HK-2 (cell line): ENCODE results near the gene ARHGAP11B.
"Not testable (repeated sequence)": the region's sequence is repeated elsewhere in the genome, so short reads cannot be mapped to it uniquely, and the experiment has no call there.

Experiments used
- DNase-seq: peaks from one replicate; pipeline ENCODE4 v3.0.0-alpha.2; 2018; ENCODE audit not compliant: unreplicated experiment

Gene ARHGAP11B

GRCh38 chr15:30625436-30626193 is at the start of gene ARHGAP11B:
ARHGAP11B (plus strand) TSS chr15:30626128.
- peak; percentile 89 for DNase-seq

GRCh38 chr15:30579394-30579970 is 46.4 kb upstream of the ARHGAP11B start:
- not testable (repeated sequence) for DNase-seq

- not testable (repeated sequence) for DNase-seq
Observed at GRCh38 chr15:30580716-30581115, 45.2 kb upstream of the ARHGAP11B start.

GRCh38 chr15:30598953-30599352 is 27.0 kb upstream of the ARHGAP11B start:
- not testable (repeated sequence) for DNase-seq

- not testable (repeated sequence) for DNase-seq
Observed at GRCh38 chr15:30603796-30604195, 22.1 kb upstream of the ARHGAP11B start, which contains the start of gene GOLGA8H. GOLGA8H (plus strand) TSS chr15:30604028; CDS start chr15:30604126, 98 bp downstream.

GRCh38 chr15:30612271-30612670 is 13.7 kb upstream of the ARHGAP11B start:
- DNase-seq, result not testable (repeated sequence)

- not testable (repeated sequence) for DNase-seq
Observed at GRCh38 chr15:30621342-30621741, 4.6 kb upstream of the ARHGAP11B start.

- peak; percentile 7 for DNase-seq
Observed at GRCh38 chr15:30626194-30626565, 252 bp downstream of the ARHGAP11B start.

- peak; percentile 7 for DNase-seq
Observed at GRCh38 chr15:30626632-30627031, 704 bp downstream of the ARHGAP11B start.

- DNase-seq, result no peak
Observed at GRCh38 chr15:30650012-30650929, 24.3 kb downstream of the ARHGAP11B start.

GRCh38 chr15:30661154-30661553 is 35.2 kb downstream of the ARHGAP11B start:
- DNase-seq, result not testable (repeated sequence)

GRCh38 chr15:30669621-30670020 is 43.7 kb downstream of the ARHGAP11B start:
- DNase-seq, result not testable (repeated sequence)

GRCh38 chr15:30670056-30670455 is 44.1 kb downstream of the ARHGAP11B start:
- no peak for DNase-seq

- no peak for DNase-seq
Observed at GRCh38 chr15:30671309-30671708, 45.4 kb downstream of the ARHGAP11B start.

- DNase-seq, result no peak
Observed at GRCh38 chr15:30675126-30675525, 49.2 kb downstream of the ARHGAP11B start.

GRCh38 chr15:30675891-30676290 is 50.0 kb downstream of the ARHGAP11B start:
- DNase-seq, result not testable (repeated sequence)

GRCh38 chr15:30680997-30681396 is 55.1 kb downstream of the ARHGAP11B start:
- not testable (repeated sequence) for DNase-seq

GRCh38 chr15:30685709-30686285 is 59.9 kb downstream of the ARHGAP11B start:
- DNase-seq, result not testable (repeated sequence)

GRCh38 chr15:30686651-30687050 is 60.7 kb downstream of the ARHGAP11B start:
- not testable (repeated sequence) for DNase-seq
